DMS79 (cell line): Measurements from ENCODE around the gene MED7.
"Not testable (repeated sequence)": the region's sequence is repeated elsewhere in the genome, so short reads cannot be mapped to it uniquely, and the experiment has no call there.

Experiments
- DNase-seq: peaks from one replicate; lab custom pipeline; 2025; lab: John Stamatoyannopoulos, UW

Gene MED7

DNA sequence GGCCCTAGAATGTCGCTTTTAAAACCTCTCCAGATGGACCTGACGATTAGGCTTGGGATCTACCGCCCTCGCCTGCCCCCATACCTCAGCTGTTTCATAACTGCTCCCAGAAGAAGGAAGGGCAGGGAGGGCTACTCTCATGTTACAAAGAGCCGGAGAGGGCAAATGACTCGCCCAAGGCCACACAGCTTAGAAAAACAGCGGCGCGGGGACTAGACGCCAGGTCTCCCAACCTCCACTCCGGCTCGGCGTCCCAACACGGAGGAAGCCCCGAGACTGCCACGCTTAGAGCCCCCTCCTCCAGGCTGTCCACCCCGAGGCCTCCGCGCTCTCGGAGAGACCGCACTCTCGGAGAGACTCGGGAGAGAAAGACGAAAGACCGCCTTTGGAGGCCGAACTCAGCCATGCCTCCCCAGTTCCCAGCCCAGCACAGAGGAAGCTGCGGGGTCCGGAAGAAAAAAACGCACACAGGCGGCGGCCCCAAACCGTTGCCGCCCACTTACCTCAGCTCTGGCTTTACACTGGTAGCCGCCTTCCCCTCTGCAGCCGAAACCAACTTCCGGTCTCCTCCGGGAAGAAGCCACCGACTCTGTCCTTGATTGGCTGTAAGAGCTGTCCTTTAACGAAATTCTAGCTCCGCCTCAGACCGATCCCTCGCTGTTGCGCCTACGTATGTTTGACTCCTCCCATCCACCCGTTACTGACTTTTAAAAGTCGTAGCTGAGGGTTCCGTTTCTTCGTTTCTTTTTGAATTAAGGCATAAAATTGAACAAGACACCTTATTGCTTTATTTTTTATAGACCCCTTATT lies at the start of gene MED7:
TSS of gene MED7 (minus strand) at position 549 of the 810 bp plus-strand sequence. CDS start 3,434 bp downstream, outside the sequence.
- DNase-seq: peak; percentile 86

GRCh38 chr5:157189223-157189622 lies 46.6 kb upstream of the MED7 start:
- DNase-seq: no peak

- DNase-seq: no peak
Measured at GRCh38 chr5:157188270-157188669, 45.6 kb upstream of the MED7 start.

DNA sequence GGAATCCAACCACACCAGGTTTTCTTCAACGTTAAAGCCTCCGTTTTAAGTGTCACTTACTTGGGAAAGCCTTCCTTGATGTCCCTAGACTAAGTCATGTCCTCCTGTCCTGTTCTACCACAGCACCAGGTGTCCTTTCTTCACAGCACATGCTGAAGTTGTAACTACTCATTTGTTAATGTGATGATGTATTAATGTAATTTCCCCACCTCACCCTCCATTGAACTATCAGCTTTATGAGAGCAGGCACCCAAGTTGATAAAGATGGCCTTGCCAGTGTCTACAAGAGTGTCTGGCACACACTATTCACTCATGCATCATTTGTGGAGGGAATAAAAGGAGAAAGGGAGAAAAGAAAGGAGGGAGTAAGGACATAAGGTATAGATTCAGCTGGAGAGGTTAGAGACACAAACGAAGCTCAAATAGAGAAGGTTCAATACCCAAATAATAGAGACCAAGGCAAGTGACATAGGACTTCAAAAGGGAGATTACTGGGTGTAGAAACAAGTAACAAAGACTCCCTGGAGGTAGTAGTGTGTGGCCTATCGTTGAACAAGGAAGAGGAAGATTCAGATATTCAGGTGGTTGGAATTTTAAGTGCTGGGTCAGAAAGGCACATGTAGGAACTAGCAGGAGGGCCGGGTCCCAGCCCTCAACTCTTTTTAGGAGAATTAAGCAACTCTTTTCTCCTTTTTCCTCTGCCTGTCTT lies 44.5 kb upstream of the MED7 start:
- DNase-seq: no peak

GRCh38 chr5:157186309-157187045 lies 43.8 kb upstream of the MED7 start:
- no peak for DNase-seq

DNA sequence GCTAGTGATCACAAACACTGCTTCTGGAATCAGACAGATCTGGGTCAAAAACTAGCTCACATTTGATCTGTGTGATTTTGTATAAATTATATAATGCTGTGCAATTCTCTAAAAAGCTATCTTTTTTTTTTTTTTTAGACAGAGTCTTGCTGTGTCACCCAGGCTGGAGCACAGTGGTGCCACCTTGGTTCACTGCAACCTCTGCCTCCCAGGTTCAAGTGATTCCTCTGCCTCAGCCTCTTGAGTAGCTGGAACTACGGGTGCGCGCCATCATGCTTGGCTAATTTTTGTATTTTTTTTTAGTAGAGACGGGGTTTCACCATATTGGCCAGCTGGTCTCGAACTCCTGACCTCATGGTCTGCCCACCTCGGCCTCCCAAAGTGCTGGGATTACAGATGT lies 42.5 kb upstream of the MED7 start:
- DNase-seq: not testable (repeated sequence)

DNA sequence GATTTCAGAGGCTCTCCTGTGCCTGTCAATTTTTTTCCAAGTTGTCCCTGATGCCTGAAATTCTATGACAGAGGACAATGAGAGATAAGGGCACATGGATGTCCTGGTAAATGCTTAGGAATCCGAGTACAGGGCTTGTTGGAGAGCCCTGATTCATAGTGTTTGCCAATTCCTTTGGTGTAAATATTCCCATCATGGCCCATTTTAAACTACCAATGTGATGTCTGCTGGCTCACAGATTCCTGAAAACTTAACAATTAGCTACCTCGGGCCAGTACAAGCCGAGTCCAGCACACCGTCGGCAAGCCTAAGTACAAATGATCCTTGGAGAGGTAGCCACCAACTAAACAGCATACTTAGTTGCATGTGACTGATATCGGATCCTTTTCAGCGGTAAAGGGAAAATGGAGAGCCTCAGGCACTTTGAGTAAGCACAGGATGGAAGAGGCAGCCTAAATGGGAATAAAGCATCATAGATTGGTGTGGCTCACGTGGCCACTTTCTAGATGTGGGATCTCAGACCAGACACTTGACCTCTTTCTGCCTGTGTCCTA lies 41.5 kb upstream of the MED7 start:
- DNase-seq: no peak

- no peak for DNase-seq
Measured at GRCh38 chr5:157182143-157182757, 39.6 kb upstream of the MED7 start.

GRCh38 chr5:157180374-157181264 lies 38.0 kb upstream of the MED7 start, which contains the start of gene ITK:
ITK (plus strand) TSS chr5:157180840; CDS start chr5:157180978, 138 bp downstream.
- no peak for DNase-seq

DNA sequence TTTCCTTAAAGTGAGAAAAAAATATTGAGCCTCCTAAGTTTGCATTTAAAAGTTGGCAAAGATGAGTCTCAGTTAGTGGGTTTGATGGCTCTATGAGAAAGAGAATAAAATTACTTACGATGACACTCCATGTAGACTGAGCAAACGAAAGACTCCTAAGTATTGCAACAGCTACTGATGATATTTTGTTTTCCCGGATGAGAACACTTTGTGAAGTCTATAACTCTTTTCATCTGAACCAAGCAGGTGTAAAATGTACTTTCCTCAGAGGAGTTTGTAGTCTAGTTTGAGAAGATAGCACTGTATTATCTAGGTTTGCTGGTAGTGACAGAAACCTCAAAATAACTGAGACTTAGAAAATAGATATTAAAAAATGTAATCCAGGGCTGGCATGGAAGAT lies 36.3 kb upstream of the MED7 start:
- DNase-seq: no peak

- DNase-seq: no peak
Measured at GRCh38 chr5:157177953-157178352, 35.3 kb upstream of the MED7 start.

- DNase-seq: no peak
Measured at GRCh38 chr5:157175071-157175612, 32.5 kb upstream of the MED7 start.

- no peak for DNase-seq
Measured at GRCh38 chr5:157172403-157172802, 29.7 kb upstream of the MED7 start.

DNA sequence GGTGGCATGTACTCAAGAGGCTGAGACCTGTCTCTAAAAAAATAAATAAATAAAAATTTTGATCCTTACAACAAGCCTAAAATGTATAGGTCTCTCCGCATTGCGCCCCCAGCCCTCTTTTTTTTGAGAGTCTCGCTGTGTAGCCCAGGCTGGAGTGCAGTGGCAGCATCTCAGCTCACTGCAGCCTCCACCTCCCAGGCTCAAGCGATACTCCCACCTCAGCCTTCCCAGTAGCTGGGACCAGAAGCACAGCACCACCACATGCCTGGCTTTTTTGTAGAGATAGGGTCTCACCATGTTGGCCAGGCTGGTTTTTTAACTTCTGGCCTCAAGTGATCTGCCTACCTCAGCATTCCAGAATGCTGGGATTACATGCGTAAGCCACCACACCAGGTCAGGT lies 25.6 kb upstream of the MED7 start:
- no peak for DNase-seq

- DNase-seq: no peak
Measured at GRCh38 chr5:157167214-157167621, 24.6 kb upstream of the MED7 start.

GRCh38 chr5:157166214-157167213 lies 23.8 kb upstream of the MED7 start, which contains the start of gene GARIN3:
GARIN3 (minus strand) TSS chr5:157166264; CDS start chr5:157166168, 96 bp downstream.
- DNase-seq: no peak

GRCh38 chr5:157165668-157166067 lies 23.0 kb upstream of the MED7 start:
- no peak for DNase-seq

DNA sequence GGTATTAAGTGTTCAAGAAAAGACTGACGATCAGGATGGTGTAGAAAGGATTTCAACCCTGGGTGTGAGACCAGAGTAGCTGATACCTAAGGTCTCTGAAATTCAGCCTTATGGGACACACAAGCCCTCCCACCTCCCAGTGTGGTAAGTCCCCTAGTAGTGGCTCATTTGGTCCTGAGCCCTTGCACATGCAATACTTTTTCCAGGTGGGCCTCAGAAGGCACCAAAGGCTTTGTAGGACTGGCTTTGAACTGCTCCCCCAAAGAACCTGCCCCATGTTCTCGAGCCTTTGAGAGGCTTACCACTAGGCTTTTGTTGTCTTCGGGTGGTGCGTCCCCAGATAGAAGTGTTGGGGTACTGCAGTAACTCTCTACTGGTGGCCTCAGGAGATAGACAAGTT lies 22.6 kb upstream of the MED7 start:
- DNase-seq: no peak

GRCh38 chr5:157164521-157164920 lies 21.9 kb upstream of the MED7 start:
- DNase-seq: no peak
